Aorta (tissue), 5 donors: ENCODE data around the gene ING3. TPM values are rescaled to one million over a fixed set of nuclear protein-coding genes. Genes with fewer than 3 reads are reported as not detected.

ENCODE experiments used
- ATAC-seq: fragments of 200-7000 bp; cut with Tn5 transposase; one replicate; pipeline ENCODE4 v1.9.1; 2022; ENCODE audit warnings: moderate library complexity; ENCODE audit not compliant: low FRiP score
- DNase-seq, 2 donors: peaks; one replicate each; pipeline ENCODE4 v3.0.0-alpha.2; 2020
- H3K27ac ChIP-seq, 2 donors: one replicate each; pipeline ENCODE4 v1.5.1; 2013; ENCODE audit warnings: low read length in 2 of 2, mild to moderate bottlenecking in 2 of 2, moderate library complexity in 2 of 2, control low read depth in 1 of 2, inconsistent platforms in 1 of 2, low read depth in 1 of 2
- H3K27me3 ChIP-seq, 2 donors: one replicate each; pipeline ENCODE4 v1.6.1; 2013; ENCODE audit warnings: control low read depth in 1 of 2, low read length in 1 of 2, mild to moderate bottlenecking in 1 of 2, moderate library complexity in 1 of 2; ENCODE audit not compliant: insufficient read depth in 2 of 2, control insufficient read depth in 1 of 2
- H3K36me3 ChIP-seq, 2 donors: one replicate each; pipeline ENCODE4 v1.6.1; 2013; ENCODE audit warnings: control low read depth in 1 of 2, low read length in 1 of 2, mild to moderate bottlenecking in 1 of 2; ENCODE audit not compliant: insufficient read depth in 2 of 2, control insufficient read depth in 1 of 2
- H3K4me1 ChIP-seq, 2 donors: one replicate each; pipeline ENCODE4 v1.6.1; 2013; ENCODE audit warnings: low read length in 2 of 2, control low read depth in 1 of 2, mild to moderate bottlenecking in 1 of 2, moderate library complexity in 1 of 2; ENCODE audit not compliant: insufficient read depth in 2 of 2, control insufficient read depth in 1 of 2
- H3K4me3 ChIP-seq, 2 donors: one replicate each; pipeline ENCODE4 v1.5.1; 2013; ENCODE audit warnings: low read length in 2 of 2, control low read depth in 1 of 2, mild to moderate bottlenecking in 1 of 2
- H3K9me3 ChIP-seq: one replicate; pipeline ENCODE4 v1.6.1; 2013; ENCODE audit warnings: mild to moderate bottlenecking, low read length; ENCODE audit not compliant: control insufficient read depth
- WGBS, 2 donors: extraction: QIAGEN DNeasy Blood & Tissue Kit; methylation state at CpG; one replicate each; pipeline ENCODE4 v1.1.7; 2013; 5-methylcytosine and 5-hydroxymethylcytosine counted together
- intact Hi-C, 2 donors: fragments of 100-400 bp; cut with DNase I; formaldehyde crosslinking; loops; one replicate each; pipeline versions ENCODE4 v1.14.2 to v1.15.0; 2022
- polyA plus RNA-seq, 2 donors: library from polyadenylated mRNA; stranded (reverse); fragments of 200-250 nt; gene quantifications; one replicate each; pipeline ENCODE4 v1.2.3, GENCODE V29; 2013
- total RNA-seq, 2 donors: library from RNA; stranded (reverse); fragmentation: NEBNext Ultra II Directional; extraction: Animal tissue kit (Norgen Biotek cat#: 25700); gene quantifications; one replicate each; pipeline ENCODE4 v1.2.1, GENCODE V29; 2021
- donor health status: healthy with polysubstance abuse.
- donor health status: Bipolar disorder and iron deficiency.
- donor health status: DM: no; HTN: no; CAD: no.
- donor health status: DM: no; HTN: no; CAD: no.
- donor health status: DM: yes; HTN: yes; CAD: no.

Gene ING3
- total and polyA plus RNA-seq, 4 donors, result 7.5 to 16.0 (median 15.7) TPM

- Histone ChIP-seq H3K27ac (no peak overlapping the region), H3K36me3 (peaks cover 0 to 1% of the 10 kb centered on the region in 2 donors), H3K9me3 (no peaks in the 10 kb centered on the region), H3K4me1 (no peaks in the 10 kb centered on the region), H3K4me3 (no peak overlapping the region), H3K27me3 (no peaks in the 10 kb centered on the region)
- ATAC-seq (no peak), DNase-seq (no peak)
- intact Hi-C loops, result no loop called here
- WGBS, 2 donors, result 74 to 76% methylated on average over 1 of the region's 1 CpG
Measured at GRCh38 chr7:120960714-120961113, 10.1 kb downstream of the ING3 start.

- intact Hi-C loops, result no loop called here
- 62 to 64% methylated on average over 1 of the region's 1 CpG for WGBS, 2 donors
Measured at GRCh38 chr7:120961638-120962173, 11.1 kb downstream of the ING3 start.

GRCh38 chr7:120964088-120964487, 13.5 kb downstream of the ING3 start:
- H3K36me3 ChIP-seq, result peaks cover 0 to 5% of the 10 kb centered on the region in 2 donors
- WGBS, 2 donors, result 92 to 93% methylated on average over 1 of the region's 1 CpG
- no peaks in the 10 kb centered on the region for H3K27me3 ChIP-seq
- no peaks in the 10 kb centered on the region for H3K9me3 ChIP-seq
- H3K4me3 ChIP-seq, result no peak overlapping the region
- no peak for ATAC-seq
- no peak overlapping the region for H3K27ac ChIP-seq
- DNase-seq, result no peak
- intact Hi-C loops, result no loop called here
- H3K4me1 ChIP-seq, result no peaks in the 10 kb centered on the region

More at GRCh38 chr7:120961638-120962173, 11.1 kb downstream of the ING3 start:
- DNase-seq (no peak), ATAC-seq (no peak)
- no peak overlapping the region for H3K27ac ChIP-seq
- no peaks in the 10 kb centered on the region for H3K4me1 ChIP-seq
- no peaks in the 10 kb centered on the region for H3K27me3 ChIP-seq
- H3K9me3 ChIP-seq, result no peaks in the 10 kb centered on the region
- H3K36me3 ChIP-seq, result peaks cover 0 to 1% of the 10 kb centered on the region in 2 donors
- H3K4me3 ChIP-seq, result no peak overlapping the region

GRCh38 chr7:120966961-120967360, 16.4 kb downstream of the ING3 start:
- Histone ChIP-seq H3K9me3 (no peaks in the 10 kb centered on the region), H3K4me3 (no peak overlapping the region), H3K27me3 (no peaks in the 10 kb centered on the region), H3K36me3 (peaks cover 0 to 8% of the 10 kb centered on the region in 2 donors), H3K27ac (no peak overlapping the region), H3K4me1 (no peaks in the 10 kb centered on the region)
- ATAC-seq, result no peak
- intact Hi-C loops, result no loop called here
- DNase-seq, result no peak

GRCh38 chr7:120973849-120974248, 23.3 kb downstream of the ING3 start:
- no peak for ATAC-seq
- Histone ChIP-seq H3K27me3 (no peaks in the 10 kb centered on the region), H3K4me3 (no peak overlapping the region), H3K9me3 (no peaks in the 10 kb centered on the region), H3K36me3 (peaks cover 0 to 10% of the 10 kb centered on the region in 2 donors), H3K4me1 (peaks cover 0 to 2% of the 10 kb centered on the region in 2 donors), H3K27ac (no peak overlapping the region)
- DNase-seq, result no peak
- intact Hi-C loops, result no loop called here
- 92 to 93% methylated on average over 1 of the region's 1 CpG for WGBS, 2 donors

- Histone ChIP-seq H3K27ac (no peak overlapping the region), H3K36me3 (peaks cover 0 to 2% of the 10 kb centered on the region in 2 donors), H3K27me3 (no peaks in the 10 kb centered on the region), H3K9me3 (no peaks in the 10 kb centered on the region), H3K4me3 (no peak overlapping the region), H3K4me1 (peaks cover 0 to 2% of the 10 kb centered on the region in 2 donors)
- DNase-seq (no peak), ATAC-seq (no peak)
- intact Hi-C loops, result no loop called here
- WGBS, 2 donors, result 6 to 17% methylated on average over 1 of the region's 1 CpG
Measured at GRCh38 chr7:120979765-120980499, 29.4 kb downstream of the ING3 start.

- no peak overlapping the region for H3K27ac ChIP-seq
- 63 to 76% methylated on average over 1 of the region's 1 CpG for WGBS, 2 donors
- peaks cover 0 to 2% of the 10 kb centered on the region in 2 donors for H3K4me1 ChIP-seq
- no peaks in the 10 kb centered on the region for H3K36me3 ChIP-seq
- H3K4me3 ChIP-seq, result no peak overlapping the region
- DNase-seq (no peak), ATAC-seq (no peak)
- no peaks in the 10 kb centered on the region for H3K27me3 ChIP-seq
- intact Hi-C loops, result no loop called here
- H3K9me3 ChIP-seq, result no peaks in the 10 kb centered on the region
Measured at GRCh38 chr7:120981117-120981516, 30.5 kb downstream of the ING3 start.

- peaks cover 0 to 2% of the 10 kb centered on the region in 2 donors for H3K4me1 ChIP-seq
- WGBS, 2 donors, result 74 to 76% methylated on average over 4 of the region's 4 CpGs
- ATAC-seq (no peak), DNase-seq (no peak)
- no peaks in the 10 kb centered on the region for H3K27me3 ChIP-seq
- no peaks in the 10 kb centered on the region for H3K9me3 ChIP-seq
- H3K4me3 ChIP-seq, result no peak overlapping the region
- intact Hi-C loops, result no loop called here
- no peaks in the 10 kb centered on the region for H3K36me3 ChIP-seq
- H3K27ac ChIP-seq, result no peak overlapping the region
Measured at GRCh38 chr7:120981888-120982615, 31.5 kb downstream of the ING3 start.
